Heart left ventricle (tissue), 13 donors: ENCODE results near the gene RIN2.

Experiments
- POLR2A ChIP-seq, 2 donors: fragments of 450-650 bp; IDR thresholded peaks; one replicate each; pipeline ENCODE4 v1.6.1; 2017; ENCODE audit warnings: antibody characterized with exemption in 2 of 2, mild to moderate bottlenecking in 2 of 2, moderate library complexity in 2 of 2
- TF ChIP-seq, protein P1 (sequence below), 12 donors: fragments of 200-600 bp; sonication (generic) in 4 of 12; IDR thresholded peaks; one replicate each; pipeline versions ENCODE4 v1.5.0 to v1.8.0; 2018 to 2022; ENCODE audit warnings: antibody characterized with exemption in 12 of 12, mild to moderate bottlenecking in 5 of 12
- donor health status: ischemic (EF 13 %, LVEDD 7.1; RV severe dilation, severe dysfunction).
- donor health status: DM: no; HTN: yes; CAD: no.
- donor health status: DM: no; HTN: no; CAD: no.
- donor health status: ischemic (EF 25% LVEDD 6.9; RV normal size, moderate dysfunction).
- donor health status: ischemic (EF 25% LVEDD 5.7; RV mildly dilated, moderate dysfunction).
- donor health status: ischemic (EF 35%, LVEDD 5.7; RV mildly dilated, moderate dysfunction).
- donor health status: nonischemic (EF 11% LVEDD 7.7; RV severe dilation, severe dysfunction).
- donor health status: DM: yes; HTN: yes; CAD: no.
- donor health status: PGD.
- donor health status: ischemic (EF 29% LVEDD 5.4; RV normal size, mild dysfunction).
- donor health status: nonischemic (EF 23%, LVEDD 6.1; RV moderate dilation, normal function).

DNA sequence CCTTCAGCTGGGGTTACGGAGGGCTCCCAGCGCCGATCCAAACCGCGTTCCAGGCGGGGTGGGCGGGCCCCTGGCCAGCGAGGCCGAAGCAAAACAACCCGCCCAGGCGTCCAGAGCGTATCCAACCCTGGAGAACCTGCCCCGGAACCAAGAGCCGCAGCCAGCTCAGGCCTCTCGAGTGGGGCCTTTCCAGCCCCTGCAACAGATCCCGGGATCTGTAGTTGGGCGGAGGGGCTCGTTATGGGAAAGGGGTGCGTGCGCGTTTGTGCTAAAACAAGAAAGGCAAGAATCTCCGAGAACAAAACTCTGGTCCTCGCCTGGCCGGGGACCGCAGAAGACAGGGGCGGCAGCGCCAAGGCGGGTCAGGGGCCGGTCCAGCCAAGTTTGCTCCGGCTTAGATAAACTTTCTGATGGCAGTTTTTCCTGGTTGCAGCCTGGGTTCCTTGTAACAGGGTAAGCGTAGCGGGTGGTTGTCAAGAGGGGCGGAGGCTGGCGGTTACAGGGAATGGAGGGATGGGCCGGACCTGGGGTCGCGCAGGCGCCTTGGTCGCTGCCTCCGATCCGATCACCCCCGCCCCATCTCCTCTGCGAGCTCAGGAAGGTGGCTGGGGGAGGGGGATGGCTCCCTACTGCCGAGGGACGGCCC is 448 bp upstream of the RIN2 start:
- TF ChIP-seq, protein P1, sequence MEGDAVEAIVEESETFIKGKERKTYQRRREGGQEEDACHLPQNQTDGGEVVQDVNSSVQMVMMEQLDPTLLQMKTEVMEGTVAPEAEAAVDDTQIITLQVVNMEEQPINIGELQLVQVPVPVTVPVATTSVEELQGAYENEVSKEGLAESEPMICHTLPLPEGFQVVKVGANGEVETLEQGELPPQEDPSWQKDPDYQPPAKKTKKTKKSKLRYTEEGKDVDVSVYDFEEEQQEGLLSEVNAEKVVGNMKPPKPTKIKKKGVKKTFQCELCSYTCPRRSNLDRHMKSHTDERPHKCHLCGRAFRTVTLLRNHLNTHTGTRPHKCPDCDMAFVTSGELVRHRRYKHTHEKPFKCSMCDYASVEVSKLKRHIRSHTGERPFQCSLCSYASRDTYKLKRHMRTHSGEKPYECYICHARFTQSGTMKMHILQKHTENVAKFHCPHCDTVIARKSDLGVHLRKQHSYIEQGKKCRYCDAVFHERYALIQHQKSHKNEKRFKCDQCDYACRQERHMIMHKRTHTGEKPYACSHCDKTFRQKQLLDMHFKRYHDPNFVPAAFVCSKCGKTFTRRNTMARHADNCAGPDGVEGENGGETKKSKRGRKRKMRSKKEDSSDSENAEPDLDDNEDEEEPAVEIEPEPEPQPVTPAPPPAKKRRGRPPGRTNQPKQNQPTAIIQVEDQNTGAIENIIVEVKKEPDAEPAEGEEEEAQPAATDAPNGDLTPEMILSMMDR (IDR thresholded peaks at IDR 0.05): no peak
- TF ChIP-seq POLR2A (IDR thresholded peaks at IDR 0.05): no peak
